Right renal pelvis (tissue), 4 donors: ENCODE measurements around the gene ABI3BP. TPM values are rescaled to one million over a fixed set of nuclear protein-coding genes. Genes with fewer than 3 reads are reported as not detected.

ENCODE experiments used
- DNase-seq, 4 donors: peaks; one replicate each; pipeline ENCODE4 v3.0.0-alpha.2; 2013; ENCODE audit warnings: low read depth in 4 of 4, low spot score in 3 of 4, missing footprints in 1 of 4
- polyA plus RNA-seq, 4 donors: library from polyadenylated mRNA; unstranded; fragments of 120-200 nt; gene quantifications; one replicate each; pipeline ENCODE4 v1.2.1, GENCODE V29; 2013; ENCODE audit not compliant: insufficient read length in 4 of 4

ABI3BP gene
- polyA plus RNA-seq, 4 donors = 18.4 to 38.1 (median 28.2) TPM

GRCh38 chr3:100783619-100784018 is 209.6 kb downstream of the ABI3BP start:
- no peak for DNase-seq

- peak in 2 of 4 donors; percentile 16 to 33 for DNase-seq
Measured at GRCh38 chr3:100782906-100783305, 210.3 kb downstream of the ABI3BP start.

- DNase-seq = no peak
Measured at GRCh38 chr3:100782348-100782747, 210.9 kb downstream of the ABI3BP start.

- DNase-seq = no peak
Measured at GRCh38 chr3:100781301-100781700, 211.9 kb downstream of the ABI3BP start.

- DNase-seq = no peak
Measured at GRCh38 chr3:100780071-100780622, 213.1 kb downstream of the ABI3BP start.

GRCh38 chr3:100779480-100779879 is 213.7 kb downstream of the ABI3BP start:
- DNase-seq = no peak

GRCh38 chr3:100777271-100777670 is 215.9 kb downstream of the ABI3BP start:
- no peak for DNase-seq

- DNase-seq = no peak
Measured at GRCh38 chr3:100776746-100777145, 216.5 kb downstream of the ABI3BP start.

- no peak for DNase-seq
Measured at GRCh38 chr3:100776097-100776729, 217.0 kb downstream of the ABI3BP start.

GRCh38 chr3:100775669-100776068 is 217.6 kb downstream of the ABI3BP start:
- DNase-seq = no peak

- DNase-seq = no peak
Measured at GRCh38 chr3:100775226-100775625, 218.0 kb downstream of the ABI3BP start.

- no peak for DNase-seq
Measured at GRCh38 chr3:100769693-100770092, 223.5 kb downstream of the ABI3BP start.

GRCh38 chr3:100766069-100766468 is 227.2 kb downstream of the ABI3BP start:
- DNase-seq = no peak

- no peak for DNase-seq
Measured at GRCh38 chr3:100765437-100765975, 227.7 kb downstream of the ABI3BP start.

GRCh38 chr3:100761951-100762350 is 231.3 kb downstream of the ABI3BP start:
- DNase-seq = no peak

- no peak for DNase-seq
Measured at GRCh38 chr3:100761211-100761942, 231.8 kb downstream of the ABI3BP start.

- DNase-seq = no peak
Measured at GRCh38 chr3:100760377-100760776, 232.8 kb downstream of the ABI3BP start.

- DNase-seq = no peak
Measured at GRCh38 chr3:100759950-100760349, 233.3 kb downstream of the ABI3BP start.

GRCh38 chr3:100759159-100759558 is 234.1 kb downstream of the ABI3BP start:
- no peak for DNase-seq

GRCh38 chr3:100756441-100756840 is 236.8 kb downstream of the ABI3BP start:
- DNase-seq = no peak

GRCh38 chr3:100754563-100755334 is 238.5 kb downstream of the ABI3BP start:
- DNase-seq = no peak
